ENCODE data around the gene LAMTOR2. TPM values are rescaled to one million over a fixed set of nuclear protein-coding genes. Genes with fewer than 3 reads are reported as not detected.
"Not testable (repeated sequence)": the region's sequence is repeated elsewhere in the genome, so short reads cannot be mapped to it uniquely, and the experiment has no call there.

LAMTOR2 gene
- total RNA-seq, 1 donor from 2014 or later: 29.4 TPM

- Histone ChIP-seq H3K27ac (peak overlapping the region; percentile 17), H3K27me3 (no peaks in the 10 kb centered on the region), H3K4me3 (no peak overlapping the region), H3K79me2 (ENCODE audit: low read depth) (peaks cover 37% of the 10 kb centered on the region), H3K4me2 (peak overlapping the region; percentile 38), H2AFZ (replicated peaks) (no peak overlapping the region), H3F3A (ENCODE audit: low read depth) (peaks cover 52% of the 10 kb centered on the region), H4K20me1 (ENCODE audit: low read depth) (peaks cover 47% of the 10 kb centered on the region), H3K9me3 (ENCODE audit: low read depth) (no peaks in the 10 kb centered on the region), H3K4me1 (peaks cover 57% of the 10 kb centered on the region), H3K36me3 (no peaks in the 10 kb centered on the region), H3K9ac (no peak overlapping the region)
- TF ChIP-seq EZH2phosphoT487 (IDR thresholded peaks at IDR 0.05) (no peak), CTCF (IDR thresholded peaks at IDR 0.05) (no peak), EZH2 (IDR thresholded peaks at IDR 0.05) (no peak)
- Mint-ChIP-seq H3K9me3 (no peaks in the 10 kb centered on the region), H3K27ac (peak overlapping the region; percentile 81), H3K4me1 (peaks cover 61% of the 10 kb centered on the region), H3K36me3 (peaks cover 17% of the 10 kb centered on the region), H3K27me3 (ENCODE audit: insufficient read depth, low read depth) (peaks cover 7% of the 10 kb centered on the region), H3K4me3 (no peak overlapping the region)
- no peak for DNase-seq (ENCODE audit: low spot score)
Measured at GRCh38 chr1:156069490-156070455, 15.2 kb downstream of the LAMTOR2 start.

GRCh38 chr1:156070548-156070947, 16.0 kb downstream of the LAMTOR2 start:
- Histone ChIP-seq H3K9ac (no peak overlapping the region), H3K9me3 (ENCODE audit: low read depth) (no peaks in the 10 kb centered on the region), H3K36me3 (no peaks in the 10 kb centered on the region), H3K4me3 (no peak overlapping the region), H4K20me1 (ENCODE audit: low read depth) (peaks cover 54% of the 10 kb centered on the region), H3K79me2 (ENCODE audit: low read depth) (peaks cover 44% of the 10 kb centered on the region), H3K4me2 (peak overlapping the region; percentile 38), H2AFZ (replicated peaks) (no peak overlapping the region), H3F3A (ENCODE audit: low read depth) (peaks cover 52% of the 10 kb centered on the region), H3K27me3 (no peaks in the 10 kb centered on the region), H3K27ac (peak overlapping the region; percentile 17), H3K4me1 (peaks cover 59% of the 10 kb centered on the region)
- no peaks in the 10 kb centered on the region for H3K9me3 Mint-ChIP-seq
- H3K27me3 Mint-ChIP-seq (ENCODE audit: insufficient read depth, low read depth): peaks cover 7% of the 10 kb centered on the region
- H3K4me3 Mint-ChIP-seq: no peak overlapping the region
- peaks cover 22% of the 10 kb centered on the region for H3K36me3 Mint-ChIP-seq
- no peak for DNase-seq (ENCODE audit: low spot score)
- H3K4me1 Mint-ChIP-seq: peaks cover 63% of the 10 kb centered on the region
- no peak for TF ChIP-seq EZH2phosphoT487 (IDR thresholded peaks at IDR 0.05)
- no peak for TF ChIP-seq EZH2 (IDR thresholded peaks at IDR 0.05)
- no peak for TF ChIP-seq CTCF (IDR thresholded peaks at IDR 0.05)
- peak overlapping the region; percentile 61 for H3K27ac Mint-ChIP-seq

- not testable (repeated sequence) for DNase-seq (ENCODE audit: low spot score); H3K9me3 Mint-ChIP-seq; H3K27me3 Mint-ChIP-seq (ENCODE audit: insufficient read depth, low read depth); H3K27me3 ChIP-seq; H3K9ac ChIP-seq; H3K9me3 ChIP-seq (ENCODE audit: low read depth); H3K4me3 ChIP-seq; H2AFZ ChIP-seq (replicated peaks); H3K36me3 ChIP-seq
- peak overlapping the region; percentile 63 for H3K27ac Mint-ChIP-seq
- peaks cover 65% of the 10 kb centered on the region for H3K4me1 Mint-ChIP-seq
- H3K4me3 Mint-ChIP-seq: peak overlapping the region; percentile 57
- Histone ChIP-seq H3K27ac (peak overlapping the region; percentile 89), H3K79me2 (ENCODE audit: low read depth) (peaks cover 53% of the 10 kb centered on the region), H3K4me2 (peak overlapping the region; percentile 97), H3K4me1 (peaks cover 60% of the 10 kb centered on the region), H4K20me1 (ENCODE audit: low read depth) (peaks cover 63% of the 10 kb centered on the region), H3F3A (ENCODE audit: low read depth) (peaks cover 54% of the 10 kb centered on the region)
- peaks cover 28% of the 10 kb centered on the region for H3K36me3 Mint-ChIP-seq
Measured at GRCh38 chr1:156071332-156071816, 16.8 kb downstream of the LAMTOR2 start.

GRCh38 chr1:156072251-156072650, 17.7 kb downstream of the LAMTOR2 start:
- H2AFZ ChIP-seq (replicated peaks): no peak overlapping the region
- H3K4me1 ChIP-seq: peaks cover 68% of the 10 kb centered on the region
- peaks cover 61% of the 10 kb centered on the region for H3K79me2 ChIP-seq (ENCODE audit: low read depth)
- Mint-ChIP-seq H3K27ac (no peak overlapping the region), H3K36me3 (peaks cover 29% of the 10 kb centered on the region), H3K4me1 (peaks cover 67% of the 10 kb centered on the region), H3K4me3 (peak overlapping the region; percentile 27), H3K27me3 (ENCODE audit: insufficient read depth, low read depth) (peaks cover 7% of the 10 kb centered on the region), H3K9me3 (no peaks in the 10 kb centered on the region)
- H3K9me3 ChIP-seq (ENCODE audit: low read depth): no peaks in the 10 kb centered on the region
- DNase-seq (ENCODE audit: low spot score): no peak
- no peaks in the 10 kb centered on the region for H3K27me3 ChIP-seq
- peak overlapping the region; percentile 97 for H3K4me2 ChIP-seq
- H3K36me3 ChIP-seq: no peaks in the 10 kb centered on the region
- no peak overlapping the region for H3K4me3 ChIP-seq
- H4K20me1 ChIP-seq (ENCODE audit: low read depth): peaks cover 71% of the 10 kb centered on the region
- TF ChIP-seq EZH2phosphoT487 (IDR thresholded peaks at IDR 0.05) (no peak), CTCF (IDR thresholded peaks at IDR 0.05) (no peak), EZH2 (IDR thresholded peaks at IDR 0.05) (no peak)
- H3F3A ChIP-seq (ENCODE audit: low read depth): peaks cover 63% of the 10 kb centered on the region
- H3K9ac ChIP-seq: no peak overlapping the region
- H3K27ac ChIP-seq: peak overlapping the region; percentile 89

Measured in neural progenitor cell (in vitro differentiated cells).